Measurements from ENCODE around the gene ADGRV1. TPM values are rescaled to one million over a fixed set of nuclear protein-coding genes. Genes with fewer than 3 reads are reported as not detected.

The ADGRV1 gene
- total RNA-seq, 1 donor from 2014 or later: 10.0 TPM

DNA sequence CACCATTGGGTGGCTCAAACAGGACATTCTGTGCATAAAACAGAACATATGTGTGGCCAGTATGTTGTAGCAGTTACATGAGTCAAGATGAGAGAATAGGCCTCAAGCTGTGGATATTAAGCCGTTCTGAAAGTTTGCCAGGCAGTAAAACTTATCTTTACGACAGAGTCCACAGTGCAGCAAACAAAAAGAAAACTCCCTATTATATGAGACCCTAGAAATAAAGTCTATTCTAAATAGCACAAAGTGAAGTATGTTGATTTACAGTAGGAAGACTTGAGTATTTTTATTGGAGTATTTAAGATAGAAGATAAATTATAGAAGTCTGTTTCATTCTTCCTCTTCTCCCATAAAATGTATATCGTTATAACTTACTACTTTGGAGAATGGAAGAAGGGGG is 271.5 kb downstream of the ADGRV1 start:
- Histone ChIP-seq H3K36me3 (ENCODE audit: insufficient read depth, low read length) (no peaks in the 10 kb centered on the region), H2AFZ (ENCODE audit: low read depth, low read length) (no peak overlapping the region), H4K20me1 (ENCODE audit: insufficient read depth, low read length) (no peaks in the 10 kb centered on the region), H3K27me3 (ENCODE audit: insufficient read depth, low read length) (no peaks in the 10 kb centered on the region), H3K27ac (ENCODE audit: low read depth, low read length) (no peak overlapping the region), H3K4me2 (ENCODE audit: low read length) (no peak overlapping the region), H3K9ac (ENCODE audit: low read length) (no peak overlapping the region), H3K9me3 (ENCODE audit: insufficient read depth, low read depth, low read length) (no peaks in the 10 kb centered on the region), H3K4me1 (ENCODE audit: insufficient read depth, low read length) (no peaks in the 10 kb centered on the region), H3K4me3 (ENCODE audit: insufficient read depth, low read depth, low read length) (no peak overlapping the region), H3K79me2 (ENCODE audit: insufficient read depth, low read length) (no peaks in the 10 kb centered on the region)
- no peak overlapping the region for H3K4me3 Mint-ChIP-seq (ENCODE audit: unreplicated experiment)
- TF ChIP-seq, protein P1, sequence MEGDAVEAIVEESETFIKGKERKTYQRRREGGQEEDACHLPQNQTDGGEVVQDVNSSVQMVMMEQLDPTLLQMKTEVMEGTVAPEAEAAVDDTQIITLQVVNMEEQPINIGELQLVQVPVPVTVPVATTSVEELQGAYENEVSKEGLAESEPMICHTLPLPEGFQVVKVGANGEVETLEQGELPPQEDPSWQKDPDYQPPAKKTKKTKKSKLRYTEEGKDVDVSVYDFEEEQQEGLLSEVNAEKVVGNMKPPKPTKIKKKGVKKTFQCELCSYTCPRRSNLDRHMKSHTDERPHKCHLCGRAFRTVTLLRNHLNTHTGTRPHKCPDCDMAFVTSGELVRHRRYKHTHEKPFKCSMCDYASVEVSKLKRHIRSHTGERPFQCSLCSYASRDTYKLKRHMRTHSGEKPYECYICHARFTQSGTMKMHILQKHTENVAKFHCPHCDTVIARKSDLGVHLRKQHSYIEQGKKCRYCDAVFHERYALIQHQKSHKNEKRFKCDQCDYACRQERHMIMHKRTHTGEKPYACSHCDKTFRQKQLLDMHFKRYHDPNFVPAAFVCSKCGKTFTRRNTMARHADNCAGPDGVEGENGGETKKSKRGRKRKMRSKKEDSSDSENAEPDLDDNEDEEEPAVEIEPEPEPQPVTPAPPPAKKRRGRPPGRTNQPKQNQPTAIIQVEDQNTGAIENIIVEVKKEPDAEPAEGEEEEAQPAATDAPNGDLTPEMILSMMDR (IDR thresholded peaks at IDR 0.05; ENCODE audit: insufficient read depth, low read depth, low read length): no peak
- H3K36me3 Mint-ChIP-seq (ENCODE audit: low read depth, unreplicated experiment): no peaks in the 10 kb centered on the region
- no peak for FAIRE-seq
- no peaks in the 10 kb centered on the region for H3K9me3 Mint-ChIP-seq (ENCODE audit: unreplicated experiment)
- H3K27ac Mint-ChIP-seq (ENCODE audit: unreplicated experiment): no peak overlapping the region
- H3K27me3 Mint-ChIP-seq (ENCODE audit: low read depth, unreplicated experiment): no peaks in the 10 kb centered on the region
- H3K4me1 Mint-ChIP-seq (ENCODE audit: low read depth, unreplicated experiment): no peaks in the 10 kb centered on the region
- DNase-seq (ENCODE audit: low read depth): no peak

DNA sequence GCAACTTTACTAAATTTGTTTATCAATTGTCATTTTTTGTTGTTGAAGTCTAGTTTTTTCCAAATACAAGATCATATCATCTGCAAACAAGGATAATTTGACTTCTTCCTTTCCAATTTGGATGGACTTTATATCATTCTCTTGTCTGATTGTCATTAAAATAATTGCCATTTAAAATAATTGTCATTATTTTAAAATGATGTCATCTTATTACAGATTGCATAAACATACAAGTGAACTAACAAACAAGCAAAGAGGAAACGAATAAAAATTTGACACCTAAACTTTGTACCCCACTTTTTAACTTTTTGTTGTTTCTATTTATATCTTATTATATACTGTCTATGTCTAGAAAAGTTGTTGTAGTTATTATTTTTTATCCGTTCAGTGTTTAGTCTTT is 275.2 kb downstream of the ADGRV1 start:
- Mint-ChIP-seq H3K27me3 (ENCODE audit: low read depth, unreplicated experiment) (no peaks in the 10 kb centered on the region), H3K4me1 (ENCODE audit: low read depth, unreplicated experiment) (peaks cover 2% of the 10 kb centered on the region), H3K27ac (ENCODE audit: unreplicated experiment) (no peak overlapping the region), H3K9me3 (ENCODE audit: unreplicated experiment) (no peaks in the 10 kb centered on the region), H3K4me3 (ENCODE audit: unreplicated experiment) (no peak overlapping the region), H3K36me3 (ENCODE audit: low read depth, unreplicated experiment) (no peaks in the 10 kb centered on the region)
- H3K27ac ChIP-seq (ENCODE audit: low read depth, low read length): no peak overlapping the region
- TF ChIP-seq EZH2 (IDR thresholded peaks at IDR 0.05; ENCODE audit: insufficient read depth, low read length): no peak
- TF ChIP-seq, protein P1 (IDR thresholded peaks at IDR 0.05; ENCODE audit: insufficient read depth, low read depth, low read length): no peak
- H3K4me3 ChIP-seq (ENCODE audit: insufficient read depth, low read depth, low read length): no peak overlapping the region
- DNase-seq (ENCODE audit: low read depth) (no peak), FAIRE-seq (no peak)
- no peaks in the 10 kb centered on the region for H3K36me3 ChIP-seq (ENCODE audit: insufficient read depth, low read length)
- H3K27me3 ChIP-seq (ENCODE audit: insufficient read depth, low read length): no peaks in the 10 kb centered on the region
- no peaks in the 10 kb centered on the region for H3K79me2 ChIP-seq (ENCODE audit: insufficient read depth, low read length)
- H3K4me2 ChIP-seq (ENCODE audit: low read length): no peak overlapping the region
- H4K20me1 ChIP-seq (ENCODE audit: insufficient read depth, low read length): no peaks in the 10 kb centered on the region
- H3K9me3 ChIP-seq (ENCODE audit: insufficient read depth, low read depth, low read length): no peaks in the 10 kb centered on the region
- H3K4me1 ChIP-seq (ENCODE audit: insufficient read depth, low read length): no peaks in the 10 kb centered on the region
- no peak overlapping the region for H3K9ac ChIP-seq (ENCODE audit: low read length)
- no peak overlapping the region for H2AFZ ChIP-seq (ENCODE audit: low read depth, low read length)

DNA sequence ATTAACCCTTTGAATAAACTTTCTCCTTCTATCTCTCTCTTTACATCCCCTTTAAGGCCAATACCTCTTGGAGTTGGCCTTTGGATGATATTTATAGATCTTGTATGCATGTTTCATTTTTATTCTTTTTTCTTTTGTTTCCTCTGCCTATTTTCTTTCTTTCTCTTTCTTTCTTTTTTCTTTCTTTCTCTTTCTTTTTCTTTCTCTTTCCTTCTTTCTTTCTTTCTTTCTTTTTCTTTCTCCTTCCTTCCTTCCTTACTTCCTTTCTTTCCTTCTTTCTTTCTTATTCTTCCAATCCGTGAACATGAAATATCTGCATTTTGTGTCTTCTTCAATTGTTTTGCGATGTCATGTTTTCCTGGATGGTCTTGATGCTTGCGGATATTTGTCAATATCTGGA is 276.1 kb downstream of the ADGRV1 start:
- Mint-ChIP-seq H3K27me3 (ENCODE audit: low read depth, unreplicated experiment) (no peaks in the 10 kb centered on the region), H3K36me3 (ENCODE audit: low read depth, unreplicated experiment) (no peaks in the 10 kb centered on the region), H3K4me3 (ENCODE audit: unreplicated experiment) (no peak overlapping the region), H3K9me3 (ENCODE audit: unreplicated experiment) (no peaks in the 10 kb centered on the region), H3K27ac (ENCODE audit: unreplicated experiment) (no peak overlapping the region), H3K4me1 (ENCODE audit: low read depth, unreplicated experiment) (peaks cover 2% of the 10 kb centered on the region)
- no peak overlapping the region for H3K4me2 ChIP-seq (ENCODE audit: low read length)
- no peak overlapping the region for H2AFZ ChIP-seq (ENCODE audit: low read depth, low read length)
- no peaks in the 10 kb centered on the region for H4K20me1 ChIP-seq (ENCODE audit: insufficient read depth, low read length)
- H3K27ac ChIP-seq (ENCODE audit: low read depth, low read length): no peak overlapping the region
- no peaks in the 10 kb centered on the region for H3K4me1 ChIP-seq (ENCODE audit: insufficient read depth, low read length)
- H3K4me3 ChIP-seq (ENCODE audit: insufficient read depth, low read depth, low read length): no peak overlapping the region
- TF ChIP-seq EZH2 (IDR thresholded peaks at IDR 0.05; ENCODE audit: insufficient read depth, low read length): no peak
- TF ChIP-seq, protein P1 (IDR thresholded peaks at IDR 0.05; ENCODE audit: insufficient read depth, low read depth, low read length): no peak
- H3K9me3 ChIP-seq (ENCODE audit: insufficient read depth, low read depth, low read length): no peaks in the 10 kb centered on the region
- no peaks in the 10 kb centered on the region for H3K36me3 ChIP-seq (ENCODE audit: insufficient read depth, low read length)
- H3K9ac ChIP-seq (ENCODE audit: low read length): no peak overlapping the region
- no peaks in the 10 kb centered on the region for H3K27me3 ChIP-seq (ENCODE audit: insufficient read depth, low read length)
- H3K79me2 ChIP-seq (ENCODE audit: insufficient read depth, low read length): no peaks in the 10 kb centered on the region
- DNase-seq (ENCODE audit: low read depth) (no peak), FAIRE-seq (no peak)
